HG03432 (cell line): ENCODE data around the gene TMED3.

ENCODE experiments used
- ATAC-seq: cut with Tn5 transposase; IDR thresholded peaks from one replicate; pipeline ENCODE4 v1.9.1; 2021; ENCODE audit warnings: mild to moderate bottlenecking, moderate library complexity; ENCODE audit not compliant: unreplicated experiment

TMED3 gene

DNA sequence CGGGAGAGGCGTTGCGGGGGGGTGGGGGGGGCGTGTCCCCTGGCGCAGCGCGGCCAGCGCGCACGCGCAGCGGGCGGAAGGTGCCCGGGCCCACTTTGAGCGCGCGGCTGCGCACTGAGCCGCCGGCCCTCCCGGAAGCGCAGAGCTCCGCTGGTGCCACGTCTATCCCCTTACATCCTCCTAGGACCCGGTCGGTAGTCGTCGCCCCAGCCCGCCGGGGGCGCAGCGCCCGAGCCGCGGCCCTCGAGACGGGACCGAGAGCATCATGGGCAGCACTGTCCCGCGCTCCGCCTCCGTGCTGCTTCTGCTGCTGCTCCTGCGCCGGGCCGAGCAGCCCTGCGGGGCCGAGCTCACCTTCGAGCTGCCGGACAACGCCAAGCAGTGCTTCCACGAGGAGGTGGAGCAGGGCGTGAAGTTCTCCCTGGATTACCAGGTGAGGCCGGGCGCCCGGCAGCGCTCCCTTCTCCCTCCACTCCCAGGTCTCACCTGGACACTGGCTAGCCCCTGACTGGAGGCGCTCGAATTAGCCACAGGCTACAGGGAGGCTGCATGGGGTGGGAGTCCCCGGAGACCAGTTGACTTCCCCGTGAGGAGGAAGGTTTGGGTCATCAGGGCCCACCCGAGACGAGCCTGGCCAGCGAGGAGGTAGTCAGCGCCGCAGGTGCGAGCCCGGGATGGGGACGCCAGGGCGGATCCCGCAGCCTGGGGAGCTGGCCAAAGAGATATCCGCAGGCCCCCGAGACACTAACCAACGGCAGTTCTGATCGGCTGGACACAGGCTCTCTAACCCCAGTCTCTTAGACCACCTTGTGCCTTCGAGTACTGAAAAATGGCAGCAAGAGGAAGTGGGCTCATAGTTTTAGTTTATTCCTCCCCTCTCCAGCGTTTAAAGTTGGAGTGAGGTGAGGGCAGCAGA is at the start of gene TMED3:
TMED3 (plus strand) TSS at position 128 of the 916 bp plus-strand sequence; CDS start at position 266, 138 bp downstream.
- ATAC-seq = peak; percentile 92

DNA sequence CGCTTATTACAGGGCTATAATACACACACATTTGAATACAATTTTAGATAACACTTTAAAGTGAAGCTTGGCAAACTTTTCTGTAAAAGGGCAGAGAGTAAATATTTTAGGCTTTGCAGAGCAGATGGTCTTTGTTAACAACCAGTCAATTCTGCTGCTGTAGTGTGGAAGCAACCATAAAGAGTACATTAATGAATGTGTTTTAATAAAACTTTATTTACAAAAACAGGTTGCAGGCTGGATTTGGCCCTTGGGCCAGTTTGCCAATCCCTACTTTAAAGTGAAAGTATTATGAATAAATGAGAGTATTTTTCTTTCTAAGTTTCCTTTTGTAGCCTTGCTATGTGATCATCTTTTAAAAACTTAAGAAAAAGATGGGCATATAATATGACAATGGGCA is 49.1 kb upstream of the TMED3 start:
- no peak for ATAC-seq

DNA sequence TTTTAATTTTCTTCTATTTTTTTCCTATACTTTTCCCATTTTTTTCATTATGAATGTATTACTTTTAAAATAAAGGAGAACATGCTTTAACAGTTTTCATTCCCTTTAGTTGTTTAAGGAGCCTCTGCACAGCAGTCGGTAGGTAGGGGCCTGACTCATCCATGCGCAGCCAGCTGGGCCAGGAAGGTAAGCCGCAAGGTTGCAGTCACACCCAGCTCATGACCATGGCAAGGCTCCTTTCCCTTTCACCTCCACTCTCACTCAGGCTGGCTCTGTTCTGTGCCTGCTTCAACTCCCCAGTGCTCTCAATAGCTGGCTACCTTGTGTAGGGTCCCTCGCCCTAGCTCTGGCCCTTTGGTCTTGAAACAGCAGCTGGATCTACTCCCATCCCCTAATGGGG is 45.7 kb upstream of the TMED3 start:
- no peak for ATAC-seq

DNA sequence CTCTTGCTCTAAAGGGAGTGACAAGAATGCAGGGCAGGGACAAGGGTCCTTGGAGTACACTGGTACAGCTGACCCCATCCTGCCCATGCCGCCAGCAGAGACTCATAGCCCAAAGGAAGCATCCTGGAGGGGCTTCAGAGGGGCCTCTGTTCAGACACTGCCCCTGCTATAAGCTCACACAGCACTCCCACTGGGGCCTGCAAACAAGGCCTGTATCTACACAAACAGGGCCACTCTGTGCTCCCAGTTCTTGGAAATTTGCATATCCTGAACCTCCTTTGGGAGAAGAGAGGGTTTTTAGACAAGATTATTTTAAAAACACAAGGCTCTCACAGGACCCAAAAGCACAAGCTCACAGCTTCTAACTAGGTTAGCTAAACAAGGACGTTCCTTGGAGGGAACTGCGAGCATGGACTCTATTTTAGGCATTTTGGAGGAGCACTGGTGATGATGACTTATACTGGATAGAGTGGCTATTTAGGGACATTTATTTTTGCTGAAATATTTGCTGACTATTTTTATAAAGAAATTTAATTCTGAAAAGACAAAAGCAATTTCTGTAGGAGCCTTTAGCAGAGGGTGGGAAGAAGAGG is 44.8 kb upstream of the TMED3 start:
- ATAC-seq = no peak

DNA sequence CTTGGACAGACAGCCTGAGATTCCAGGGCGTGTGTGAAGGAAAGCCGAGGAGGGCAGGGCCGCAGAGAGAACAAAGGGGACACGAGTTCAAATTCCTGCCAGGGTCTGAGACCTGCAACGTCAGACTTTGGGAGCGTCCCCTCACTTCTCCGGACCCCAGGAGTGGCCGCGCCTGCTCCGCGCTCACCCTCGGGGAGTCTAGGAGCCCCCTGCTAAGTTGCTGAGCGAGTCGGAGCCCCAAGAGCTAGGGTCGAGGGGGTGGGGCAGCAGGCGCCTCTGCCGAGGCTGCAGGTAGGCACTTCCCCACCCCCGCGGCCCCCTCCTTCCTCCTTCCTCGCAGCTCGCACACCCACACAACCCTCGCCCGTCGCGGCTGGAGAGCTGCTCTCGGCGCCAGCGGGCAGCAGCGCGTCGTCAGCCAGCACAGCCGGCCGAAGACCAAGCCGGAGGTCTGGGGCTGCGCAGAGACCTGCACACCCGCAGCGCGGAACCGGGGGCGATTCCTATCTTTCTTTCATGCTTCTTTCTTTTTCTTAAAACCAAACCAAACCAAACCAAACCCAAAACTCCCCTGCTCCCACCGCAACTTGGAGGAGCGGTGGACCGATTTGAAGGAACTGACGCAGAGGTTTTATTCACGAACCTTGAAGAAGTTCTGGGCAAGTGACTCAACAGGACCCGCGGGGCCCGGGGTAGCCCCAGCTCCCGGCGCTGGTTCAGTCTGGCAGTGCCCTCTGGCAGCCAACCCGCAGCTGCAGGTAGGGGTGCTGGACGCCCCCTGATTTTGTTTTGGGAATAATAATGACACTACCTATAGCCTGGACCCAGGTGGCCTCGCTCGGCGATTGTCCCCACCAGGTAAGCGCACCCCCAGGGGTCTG is 28.3 kb upstream of the TMED3 start, which contains the start of gene ANKRD34C:
ANKRD34C (plus strand) TSS at position 352 of the 881 bp plus-strand sequence. CDS start 10,563 bp downstream, outside the sequence.
- no peak for ATAC-seq

DNA sequence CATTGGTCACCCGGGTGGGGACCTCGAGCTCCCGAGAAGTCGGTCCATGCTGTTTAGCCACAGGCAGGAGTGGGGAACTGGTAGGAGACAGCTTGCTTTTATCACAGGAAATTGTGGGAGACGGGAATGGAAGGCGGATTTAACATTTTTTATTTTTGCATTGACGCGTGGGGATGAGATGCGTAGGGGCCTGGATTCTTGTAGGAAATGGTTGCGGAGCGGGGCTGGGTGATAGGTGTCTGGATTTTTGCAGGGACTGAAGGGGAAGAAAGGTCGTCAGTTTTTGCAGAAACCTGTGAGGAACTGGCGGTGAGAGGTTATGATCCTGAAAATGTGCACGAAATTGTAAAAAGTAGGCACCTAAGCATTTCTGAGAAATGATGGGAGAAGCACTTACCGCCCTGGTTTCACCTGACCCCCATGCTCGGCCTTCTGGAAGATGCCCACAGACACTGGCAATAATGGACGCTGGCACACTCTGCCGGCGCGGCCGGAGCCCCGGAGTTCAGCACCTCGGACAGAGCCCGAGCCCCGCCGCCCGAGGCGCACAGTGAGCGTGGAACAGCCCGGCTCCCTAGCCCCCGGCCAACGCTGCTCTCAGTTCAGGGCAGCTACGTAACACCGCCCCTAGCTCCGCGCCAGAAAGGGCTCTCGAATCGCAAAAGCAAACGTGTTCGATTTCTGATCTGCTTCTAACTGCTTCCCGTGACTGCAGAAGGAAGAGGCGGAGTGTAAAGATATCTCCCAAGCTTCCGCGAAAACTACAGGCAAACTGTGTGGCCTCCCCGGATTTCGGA is 27.5 kb upstream of the TMED3 start:
- no peak for ATAC-seq

DNA sequence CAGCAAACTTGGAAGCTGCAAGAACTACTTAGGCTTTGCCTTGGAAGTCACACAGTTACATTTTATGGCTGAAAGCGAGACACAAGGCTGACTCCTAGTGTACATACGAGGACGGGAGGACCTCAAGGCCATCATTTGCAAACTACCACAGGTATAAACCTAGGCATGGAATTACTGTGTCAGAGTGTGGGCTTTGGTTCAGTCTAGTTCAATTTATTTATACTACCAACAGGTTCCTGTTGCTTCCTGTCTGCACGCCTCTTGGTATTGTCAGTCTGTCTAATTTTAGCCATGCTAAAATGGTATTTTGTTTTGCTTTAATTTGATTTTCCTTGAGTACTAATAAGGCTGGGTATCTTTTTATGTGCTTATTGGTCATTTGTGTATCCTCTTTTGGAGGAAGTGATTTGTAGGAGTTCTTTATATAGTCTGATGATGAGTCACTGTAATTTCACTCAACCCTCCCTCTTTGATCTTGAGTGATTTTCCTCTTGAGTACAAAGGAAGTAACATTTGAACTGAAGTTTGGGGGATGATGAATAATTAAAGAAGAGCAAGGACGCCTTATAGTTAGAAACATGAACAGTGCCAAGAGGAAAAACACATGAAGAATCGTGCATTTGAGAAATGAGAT is 20.2 kb upstream of the TMED3 start:
- ATAC-seq = no peak

DNA sequence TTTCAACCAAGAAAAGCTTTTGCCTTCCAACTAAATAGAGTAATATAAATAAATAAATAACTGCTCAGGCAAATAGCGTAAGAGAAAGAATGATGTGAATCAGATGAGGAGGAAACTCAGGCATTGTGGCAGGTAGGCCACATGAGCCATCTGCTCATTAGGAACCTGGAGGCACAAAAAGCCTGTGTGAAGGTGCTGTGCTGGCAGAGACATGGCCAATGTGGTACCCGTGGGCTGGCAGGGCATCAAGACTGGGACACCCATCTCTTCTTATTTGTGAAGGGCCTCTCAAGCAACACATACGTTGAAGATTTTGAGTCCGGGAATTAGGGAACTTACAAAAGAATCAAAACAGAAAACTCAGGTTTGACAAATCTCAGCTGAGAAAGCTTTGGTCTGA is 18.9 kb upstream of the TMED3 start:
- no peak for ATAC-seq

DNA sequence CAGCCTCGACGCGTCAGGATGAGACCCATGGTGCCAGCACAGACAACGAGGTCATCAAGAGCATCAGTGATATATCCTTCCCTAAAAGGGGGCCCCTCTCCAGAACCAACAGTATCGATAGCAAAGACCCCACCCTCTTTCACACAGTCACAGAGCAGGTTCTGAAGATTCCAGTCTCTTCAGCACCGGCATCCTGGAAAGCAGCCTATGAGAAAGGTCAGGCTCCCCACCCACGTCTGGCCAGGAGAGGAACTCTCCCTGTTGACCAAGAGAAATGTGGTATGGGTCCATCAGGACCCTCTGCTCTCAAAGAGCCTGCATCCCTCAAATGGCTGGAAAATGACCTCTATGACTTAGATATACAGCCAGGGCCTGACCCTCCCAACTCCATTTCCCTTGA is 16.8 kb upstream of the TMED3 start:
- ATAC-seq = no peak

DNA sequence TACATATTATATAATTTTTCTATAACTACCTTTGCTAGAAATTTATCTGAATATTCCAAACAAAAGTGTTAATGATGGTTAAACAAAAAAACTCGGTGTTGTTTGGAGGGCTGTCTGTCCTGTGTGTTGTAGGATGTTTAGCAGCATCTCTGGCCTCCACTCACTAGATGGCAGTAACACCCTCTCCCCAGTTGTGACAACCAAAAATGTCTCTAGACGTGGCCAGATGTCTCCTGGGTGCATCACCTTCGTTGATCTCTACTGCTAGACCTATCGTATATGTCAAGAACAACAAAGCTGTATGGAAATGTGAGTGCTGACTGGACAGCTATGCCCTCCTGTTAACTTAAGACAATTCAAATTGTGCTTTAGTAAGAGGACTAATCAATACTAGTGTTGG is 14.3 kb upstream of the TMED3 start:
- ATAC-seq = no peak

DNA sequence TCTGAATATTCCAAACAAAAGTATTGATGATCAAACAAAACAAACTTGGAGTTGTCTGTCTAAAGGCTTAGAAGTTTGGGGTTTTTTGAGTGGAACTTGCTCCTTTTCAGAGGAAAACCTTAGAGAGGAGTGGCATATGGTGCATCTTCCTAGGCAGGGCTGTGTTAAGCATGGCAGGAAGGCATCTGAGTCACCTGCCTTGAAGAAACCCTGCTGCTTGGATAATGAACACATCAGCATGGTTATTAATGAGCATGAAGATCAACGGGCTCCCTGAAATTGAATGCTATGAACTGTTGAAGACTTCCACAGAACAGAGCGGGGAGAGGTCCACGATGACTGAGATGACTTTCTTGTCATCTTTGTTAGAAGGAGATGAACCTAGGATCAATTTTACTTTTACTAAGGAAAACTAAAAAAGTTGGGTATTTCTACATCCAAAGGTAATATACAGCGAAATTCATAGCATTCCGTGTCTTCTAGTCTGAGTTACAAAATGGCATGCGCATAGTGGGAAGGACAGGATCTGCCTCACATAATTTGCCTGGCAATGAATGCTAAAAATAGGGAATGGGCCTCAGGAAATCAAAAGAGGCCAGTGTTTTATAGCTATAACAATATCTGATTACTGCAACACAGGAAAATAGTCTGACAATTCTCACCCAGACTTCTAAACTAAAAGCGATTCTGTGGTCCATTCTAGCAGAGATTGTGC is 11.6 kb upstream of the TMED3 start:
- no peak for ATAC-seq

DNA sequence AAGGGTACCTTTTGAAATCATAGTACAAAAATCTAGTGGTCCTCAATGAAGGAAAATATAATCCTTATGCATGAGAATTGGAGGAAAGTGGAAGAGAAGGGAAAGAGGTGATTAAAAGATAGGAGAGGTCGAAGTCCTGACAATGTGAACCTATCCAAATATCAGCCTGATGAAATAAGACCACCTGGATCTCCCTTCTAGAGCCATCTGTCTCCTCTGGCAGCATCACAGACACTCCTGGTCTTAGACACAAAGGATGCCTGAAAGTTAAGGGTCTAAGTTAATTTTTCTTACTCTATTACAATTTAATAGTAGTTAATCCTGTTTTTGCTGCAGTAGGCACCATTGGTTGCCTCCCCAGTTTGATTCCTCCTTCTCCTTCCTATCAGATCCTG is 11.1 kb upstream of the TMED3 start:
- ATAC-seq = no peak

DNA sequence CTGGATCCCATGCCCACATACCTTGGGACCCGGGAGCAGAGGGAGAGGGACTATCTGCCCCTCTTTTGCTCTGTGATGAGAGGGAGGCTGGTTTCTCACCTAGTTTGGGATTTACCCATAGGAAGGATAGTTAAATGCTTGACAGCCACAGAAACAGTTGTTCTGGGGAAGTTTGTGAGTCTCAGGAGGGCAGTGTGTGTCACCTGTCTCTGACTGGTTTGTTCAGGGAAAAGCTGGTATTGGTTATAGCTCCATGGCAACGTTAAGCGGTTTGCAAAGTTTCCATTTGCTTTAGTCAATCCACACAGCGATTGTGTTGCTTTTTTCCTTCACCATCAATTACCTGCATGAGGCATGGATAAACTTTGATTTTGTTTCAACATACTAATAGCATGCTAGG is 3.7 kb upstream of the TMED3 start:
- ATAC-seq = no peak

DNA sequence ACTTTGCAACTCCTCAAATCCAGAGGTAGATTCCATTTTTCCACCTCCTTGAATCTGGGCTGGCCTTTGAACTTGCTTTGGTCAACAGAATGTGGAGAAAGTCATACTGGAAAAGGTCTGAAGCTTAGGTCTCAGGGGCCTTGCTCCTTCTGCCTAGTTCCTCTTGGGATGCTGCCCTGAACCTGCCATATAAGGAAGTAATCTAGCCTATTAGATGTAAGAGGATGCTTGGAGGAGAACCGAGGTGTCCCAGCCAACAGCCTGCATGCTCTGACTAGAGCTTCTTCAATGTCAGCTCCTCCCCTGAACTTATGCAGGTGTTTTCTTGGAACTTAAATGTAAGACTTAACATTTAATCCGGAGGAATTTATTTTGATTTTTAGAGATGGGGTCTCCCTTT is 2.0 kb upstream of the TMED3 start:
- ATAC-seq = no peak

DNA sequence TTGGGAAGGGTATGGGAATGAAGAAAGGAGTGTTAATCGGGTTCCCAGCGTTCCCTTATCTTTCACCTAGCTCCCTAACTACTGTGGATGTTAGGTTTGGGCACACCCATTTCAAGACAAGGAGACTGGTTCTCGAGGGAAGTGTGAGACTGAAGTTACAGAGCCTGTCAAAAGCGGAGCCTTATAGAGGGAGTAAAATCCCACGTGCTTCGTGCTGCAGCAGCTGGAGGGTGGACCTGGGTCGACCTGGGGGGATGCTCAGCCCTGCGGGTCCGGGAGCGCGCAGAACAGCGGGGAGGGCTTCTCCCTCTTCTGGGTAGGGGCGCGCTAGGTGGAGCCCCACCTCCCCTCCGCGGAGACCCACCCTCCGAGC is 314 bp upstream of the TMED3 start:
- peak; percentile 44 for ATAC-seq

DNA sequence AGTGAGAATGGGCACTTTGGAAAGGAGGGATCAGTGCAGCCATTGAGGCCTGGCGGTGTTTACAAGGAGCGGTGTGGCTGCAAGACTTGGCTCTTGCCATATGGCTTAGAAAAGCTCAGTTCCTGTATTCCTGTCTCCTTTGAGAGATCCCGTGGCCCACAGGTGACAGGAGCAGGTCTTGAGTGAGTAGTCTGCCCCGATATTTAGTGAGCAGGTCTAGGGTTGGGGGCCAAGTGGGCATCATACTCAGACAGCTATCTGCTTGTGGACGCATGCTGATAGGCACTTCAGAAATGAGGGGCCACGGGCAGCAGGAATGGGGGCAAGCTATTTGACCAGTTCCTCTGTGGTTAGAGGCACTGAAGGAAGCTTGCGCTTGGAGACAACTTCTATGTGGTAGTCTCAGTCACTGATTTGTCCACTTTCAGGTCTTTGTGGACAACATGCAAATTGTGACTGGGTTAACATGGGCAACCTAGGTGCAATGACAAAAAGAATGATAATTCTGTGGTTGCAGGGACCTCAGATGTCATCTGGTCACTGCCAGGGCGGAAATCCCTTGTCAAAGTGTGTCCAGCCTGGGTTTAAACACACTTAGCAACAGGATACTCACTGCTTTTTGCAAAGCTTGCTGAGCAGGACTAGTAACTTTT is 1.1 kb downstream of the TMED3 start:
- ATAC-seq = no peak

DNA sequence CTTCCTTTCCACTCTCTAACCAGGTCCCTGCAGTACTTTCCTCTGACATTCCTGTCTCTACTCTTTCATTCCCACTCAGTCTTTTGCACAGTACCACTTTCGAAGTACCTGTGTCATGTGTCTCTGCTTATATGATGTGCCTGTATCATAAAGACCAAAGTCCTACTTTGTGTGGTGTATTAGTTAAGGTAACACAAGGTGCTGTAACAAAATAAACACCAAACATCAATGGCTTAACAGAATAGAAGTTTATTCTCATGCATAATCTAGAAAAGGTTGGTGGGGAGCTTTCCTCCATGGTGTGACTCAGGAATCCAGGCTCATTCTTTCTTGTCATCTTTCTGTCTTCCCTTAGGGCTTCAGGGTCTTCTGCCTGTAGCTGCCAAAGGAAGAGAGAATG is 3.3 kb downstream of the TMED3 start:
- no peak for ATAC-seq

DNA sequence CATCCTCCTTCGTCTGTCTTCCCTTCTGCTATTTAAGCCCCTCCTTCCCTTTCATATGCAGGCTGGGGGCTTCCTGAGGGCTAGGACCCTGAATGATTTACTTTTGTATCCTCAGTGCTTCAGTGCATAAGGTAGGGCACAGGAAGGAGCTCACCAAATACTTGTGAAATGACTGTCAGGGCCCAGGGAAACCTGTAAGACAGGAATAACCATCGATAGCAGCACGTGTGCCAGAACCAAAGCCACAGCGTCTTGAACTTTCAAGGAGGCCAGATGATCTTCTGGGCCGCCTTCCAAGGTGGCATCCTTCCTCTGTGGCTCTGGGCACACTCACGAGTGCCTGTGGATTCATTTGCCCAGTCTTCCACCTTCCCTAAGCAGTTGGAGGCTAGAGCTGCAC is 3.9 kb downstream of the TMED3 start:
- no peak for ATAC-seq
